ENCODE data around the gene GDPD3. TPM values are rescaled to one million over a fixed set of nuclear protein-coding genes. Genes with fewer than 3 reads are reported as not detected.
A peak's percentile ranks its signal among the peaks of the same experiment; 100 is the strongest.

Gene GDPD3
- total and polyA plus RNA-seq, 2 of the 13 experiments (the other 11 are each of a cell fraction or from before 2014, with no cell fraction given), result 18.7 to 20.6 TPM

DNA sequence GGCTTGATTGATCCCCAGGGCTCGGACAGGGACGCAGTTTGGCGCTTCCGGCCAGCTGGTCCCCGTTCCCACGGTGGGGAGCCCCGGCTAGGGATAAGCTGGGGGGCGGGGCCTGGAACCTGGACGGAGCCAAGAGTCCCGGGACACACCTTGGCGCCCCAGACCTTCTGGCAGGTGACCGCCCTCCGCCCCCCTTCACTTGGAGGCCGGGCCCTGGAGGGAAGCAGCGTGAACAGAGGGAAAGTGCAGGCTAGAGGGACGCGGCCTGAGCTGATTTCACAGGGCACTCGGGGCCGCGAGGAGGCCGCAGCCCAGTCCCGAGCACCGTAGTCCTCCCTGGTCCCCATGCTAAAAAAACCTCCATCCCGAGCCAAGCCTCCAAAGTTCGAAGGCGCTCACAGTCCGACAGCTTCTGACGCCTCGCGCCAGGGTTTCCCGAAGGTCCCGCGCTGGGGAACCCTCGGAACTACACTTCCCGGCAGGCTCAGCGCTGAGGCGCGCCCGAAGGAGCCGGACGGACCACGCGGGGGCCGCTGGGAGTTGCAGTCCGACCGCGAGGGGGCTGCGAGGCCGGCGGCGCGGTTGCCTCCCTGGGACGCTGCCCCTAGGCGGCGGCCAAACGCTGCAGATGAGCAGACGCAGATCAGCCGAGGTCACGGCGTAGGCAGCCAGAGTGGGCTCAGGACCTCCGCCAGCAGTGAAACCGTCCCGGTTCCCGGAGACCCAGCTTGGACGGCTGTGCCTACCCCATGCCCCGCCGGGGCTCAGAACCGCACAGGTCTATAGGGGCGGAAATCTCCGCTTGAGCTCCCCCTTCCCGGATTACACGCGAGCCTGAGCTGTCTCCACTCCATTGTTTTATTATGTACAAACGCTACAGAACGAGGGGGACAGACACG lies 21.6 kb downstream of the GDPD3 start, which contains the start of gene TBX6 (continued):
- TF ChIP-seq ZNF766 (CRISPR knock-in tag; IDR thresholded peaks at IDR 0.05; ENCODE audit: borderline replicate concordance), result peak; percentile 78; the same call in 1 of the 2 replicates
- 0 out of 2 replicates have a peak, but pooled peaks have one; percentile 20 for TF ChIP-seq ZNF232 (CRISPR knock-in tag; IDR thresholded peaks at IDR 0.05; ENCODE audit: borderline replicate concordance)
- peak; percentile 69 to 76 for TF ChIP-seq POLR2A (IDR thresholded peaks at IDR 0.05; ENCODE audit: insufficient read depth in 1 of 2, low read depth in 2 of 2, low read length in 2 of 2)
- TF ChIP-seq REST (IDR thresholded peaks at IDR 0.05; ENCODE audit: borderline replicate concordance in 1 of 2, low read depth in 1 of 2, low read length in 2 of 2), result no peak
- TF ChIP-seq NFE2L1 (CRISPR knock-in tag; IDR thresholded peaks at IDR 0.05; ENCODE audit: borderline replicate concordance), result no peak
- TF ChIP-seq SCMH1 (CRISPR knock-in tag; IDR thresholded peaks at IDR 0.05; ENCODE audit: borderline replicate concordance), result no peak
- TF ChIP-seq ZNF704 (CRISPR knock-in tag; IDR thresholded peaks at IDR 0.05; ENCODE audit: borderline replicate concordance), result no peak; the same call in 1 of the 2 replicates
- no peak; the same call in 1 of the 2 replicates for TF ChIP-seq RERE (CRISPR knock-in tag; IDR thresholded peaks at IDR 0.05; ENCODE audit: low read depth)
- TF ChIP-seq, protein P1, sequence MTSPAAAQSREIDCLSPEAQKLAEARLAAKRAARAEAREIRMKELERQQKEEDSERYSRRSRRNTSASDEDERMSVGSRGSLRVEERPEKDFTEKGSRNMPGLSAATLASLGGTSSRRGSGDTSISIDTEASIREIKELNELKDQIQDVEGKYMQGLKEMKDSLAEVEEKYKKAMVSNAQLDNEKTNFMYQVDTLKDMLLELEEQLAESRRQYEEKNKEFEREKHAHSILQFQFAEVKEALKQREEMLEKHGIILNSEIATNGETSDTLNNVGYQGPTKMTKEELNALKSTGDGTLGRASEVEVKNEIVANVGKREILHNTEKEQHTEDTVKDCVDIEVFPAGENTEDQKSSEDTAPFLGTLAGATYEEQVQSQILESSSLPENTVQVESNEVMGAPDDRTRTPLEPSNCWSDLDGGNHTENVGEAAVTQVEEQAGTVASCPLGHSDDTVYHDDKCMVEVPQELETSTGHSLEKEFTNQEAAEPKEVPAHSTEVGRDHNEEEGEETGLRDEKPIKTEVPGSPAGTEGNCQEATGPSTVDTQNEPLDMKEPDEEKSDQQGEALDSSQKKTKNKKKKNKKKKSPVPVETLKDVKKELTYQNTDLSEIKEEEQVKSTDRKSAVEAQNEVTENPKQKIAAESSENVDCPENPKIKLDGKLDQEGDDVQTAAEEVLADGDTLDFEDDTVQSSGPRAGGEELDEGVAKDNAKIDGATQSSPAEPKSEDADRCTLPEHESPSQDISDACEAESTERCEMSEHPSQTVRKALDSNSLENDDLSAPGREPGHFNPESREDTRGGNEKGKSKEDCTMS (CRISPR knock-in tag; conservative IDR thresholded peaks at IDR 0.05), result no peak
- TF ChIP-seq, protein P2, sequence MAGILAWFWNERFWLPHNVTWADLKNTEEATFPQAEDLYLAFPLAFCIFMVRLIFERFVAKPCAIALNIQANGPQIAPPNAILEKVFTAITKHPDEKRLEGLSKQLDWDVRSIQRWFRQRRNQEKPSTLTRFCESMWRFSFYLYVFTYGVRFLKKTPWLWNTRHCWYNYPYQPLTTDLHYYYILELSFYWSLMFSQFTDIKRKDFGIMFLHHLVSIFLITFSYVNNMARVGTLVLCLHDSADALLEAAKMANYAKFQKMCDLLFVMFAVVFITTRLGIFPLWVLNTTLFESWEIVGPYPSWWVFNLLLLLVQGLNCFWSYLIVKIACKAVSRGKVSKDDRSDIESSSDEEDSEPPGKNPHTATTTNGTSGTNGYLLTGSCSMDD (CRISPR knock-in tag; IDR thresholded peaks at IDR 0.05), result no peak
- no peak for TF ChIP-seq NFIB (CRISPR knock-in tag; IDR thresholded peaks at IDR 0.05; ENCODE audit: borderline replicate concordance)
- no peak for TF ChIP-seq HMG20B (CRISPR knock-in tag; conservative IDR thresholded peaks at IDR 0.05)
- no peak for TF ChIP-seq RORA (CRISPR knock-in tag; IDR thresholded peaks at IDR 0.05)

Data from HepG2 (cell line).